Measurements from ENCODE around the gene SLC26A8. TPM values are rescaled to one million over a fixed set of nuclear protein-coding genes. Genes with fewer than 3 reads are reported as not detected.

Gene SLC26A8
- total RNA-seq, 1 experiment from 2014 or later = not detected

GRCh38 chr6:36061236-36061635 lies 36.8 kb upstream of the SLC26A8 start:
- no TSS peak for BruUV-seq (replicated peaks)
- H3K27ac ChIP-seq (ENCODE audit: low read depth, low read length) = no peak overlapping the region
- peaks cover 6 to 13% of the 10 kb centered on the region in 2 experiments; a peak in 3 of 4 replicates for H3K4me1 ChIP-seq (ENCODE audit: control insufficient read depth in 1 of 2, insufficient read depth in 2 of 2, low read length in 2 of 2)
- H2AFZ ChIP-seq (ENCODE audit: low read depth, low read length, poor library complexity, severe bottlenecking) = no peak overlapping the region
- no peak overlapping the region for H3K4me2 ChIP-seq (ENCODE audit: low read length)
- no peaks in the 10 kb centered on the region for H3K27me3 ChIP-seq (ENCODE audit: insufficient read depth, low read length)
- H3K9me2 ChIP-seq (ENCODE audit: insufficient read depth) = no peaks in the 10 kb centered on the region
- ATAC-seq (no peak), DNase-seq (ENCODE audit: low read depth, low spot score) (no peak)
- CTCF ChIA-PET = no interaction called here
- intact Hi-C loops (cut with micrococcal nuclease) = no loop called here
- H3K79me2 ChIP-seq (ENCODE audit: insufficient read depth, low read length) = peaks cover 38% of the 10 kb centered on the region
- no peaks in the 10 kb centered on the region for H3K9me3 ChIP-seq (ENCODE audit: control insufficient read depth in 1 of 2, insufficient read depth in 1 of 2, low read depth in 1 of 2, low read length in 2 of 2)
- H3K36me3 ChIP-seq (ENCODE audit: control insufficient read depth in 1 of 2, insufficient read depth in 2 of 2, low read length in 2 of 2) = 0 out of 4 replicates have a peak, but pooled peaks cover 0 to 2% of the 10 kb centered on the region in 2 experiments
- POLR2A ChIA-PET = no interaction called here
- RAD21 ChIA-PET (ENCODE audit: low non-redundant PET in 1 of 2, low total read pairs in 2 of 2, uncharacterized antibody in 2 of 2, unreplicated experiment in 2 of 2) = no interaction called here
- no peak overlapping the region for H3K4me3 ChIP-seq (replicated peaks in 1 of 2; ENCODE audit: low read depth in 1 of 2, low read length in 2 of 2)
- TF ChIP-seq JUND (IDR thresholded peaks at IDR 0.05) (no peak), SIN3A (IDR thresholded peaks at IDR 0.05; ENCODE audit: low read depth) (no peak), EZH2phosphoT487 (IDR thresholded peaks at IDR 0.05; ENCODE audit: borderline replicate concordance) (no peak)
- no peaks in the 10 kb centered on the region for H4K20me1 ChIP-seq (ENCODE audit: insufficient read depth)
- no peak overlapping the region for H3K9ac ChIP-seq (ENCODE audit: low read length)

GRCh38 chr6:36056178-36056577 lies 31.7 kb upstream of the SLC26A8 start:
- H3K27ac ChIP-seq (ENCODE audit: low read depth, low read length) = no peak overlapping the region
- no peaks in the 10 kb centered on the region for H3K27me3 ChIP-seq (ENCODE audit: insufficient read depth, low read length)
- no peaks in the 10 kb centered on the region for H4K20me1 ChIP-seq (ENCODE audit: insufficient read depth)
- H3K79me2 ChIP-seq (ENCODE audit: insufficient read depth, low read length) = peaks cover 16% of the 10 kb centered on the region
- no peaks in the 10 kb centered on the region for H3K9me2 ChIP-seq (ENCODE audit: insufficient read depth)
- no peak overlapping the region for H2AFZ ChIP-seq (ENCODE audit: low read depth, low read length, poor library complexity, severe bottlenecking)
- H3K4me2 ChIP-seq (ENCODE audit: low read length) = no peak overlapping the region
- H3K4me1 ChIP-seq (ENCODE audit: control insufficient read depth in 1 of 2, insufficient read depth in 2 of 2, low read length in 2 of 2) = no peaks in the 10 kb centered on the region
- ChIA-PET CTCF (no interaction called here), RAD21 (ENCODE audit: low non-redundant PET in 1 of 2, low total read pairs in 2 of 2, uncharacterized antibody in 2 of 2, unreplicated experiment in 2 of 2) (no interaction called here), POLR2A (no interaction called here)
- DNase-seq (ENCODE audit: low read depth, low spot score) = no peak
- intact Hi-C loops (cut with micrococcal nuclease) = no loop called here
- BruUV-seq (replicated peaks) = no TSS peak
- no peak overlapping the region for H3K9ac ChIP-seq (ENCODE audit: low read length)
- no peak overlapping the region for H3K4me3 ChIP-seq (replicated peaks in 1 of 2; ENCODE audit: low read depth in 1 of 2, low read length in 2 of 2)
- ATAC-seq = no peak
- no peaks in the 10 kb centered on the region for H3K9me3 ChIP-seq (ENCODE audit: control insufficient read depth in 1 of 2, insufficient read depth in 1 of 2, low read depth in 1 of 2, low read length in 2 of 2)
- 0 out of 4 replicates have a peak, but pooled peaks cover 4 to 5% of the 10 kb centered on the region in 2 experiments for H3K36me3 ChIP-seq (ENCODE audit: control insufficient read depth in 1 of 2, insufficient read depth in 2 of 2, low read length in 2 of 2)
- no peak for TF ChIP-seq SRF (IDR thresholded peaks at IDR 0.05; ENCODE audit: low read depth)
- TF ChIP-seq, protein P1, sequence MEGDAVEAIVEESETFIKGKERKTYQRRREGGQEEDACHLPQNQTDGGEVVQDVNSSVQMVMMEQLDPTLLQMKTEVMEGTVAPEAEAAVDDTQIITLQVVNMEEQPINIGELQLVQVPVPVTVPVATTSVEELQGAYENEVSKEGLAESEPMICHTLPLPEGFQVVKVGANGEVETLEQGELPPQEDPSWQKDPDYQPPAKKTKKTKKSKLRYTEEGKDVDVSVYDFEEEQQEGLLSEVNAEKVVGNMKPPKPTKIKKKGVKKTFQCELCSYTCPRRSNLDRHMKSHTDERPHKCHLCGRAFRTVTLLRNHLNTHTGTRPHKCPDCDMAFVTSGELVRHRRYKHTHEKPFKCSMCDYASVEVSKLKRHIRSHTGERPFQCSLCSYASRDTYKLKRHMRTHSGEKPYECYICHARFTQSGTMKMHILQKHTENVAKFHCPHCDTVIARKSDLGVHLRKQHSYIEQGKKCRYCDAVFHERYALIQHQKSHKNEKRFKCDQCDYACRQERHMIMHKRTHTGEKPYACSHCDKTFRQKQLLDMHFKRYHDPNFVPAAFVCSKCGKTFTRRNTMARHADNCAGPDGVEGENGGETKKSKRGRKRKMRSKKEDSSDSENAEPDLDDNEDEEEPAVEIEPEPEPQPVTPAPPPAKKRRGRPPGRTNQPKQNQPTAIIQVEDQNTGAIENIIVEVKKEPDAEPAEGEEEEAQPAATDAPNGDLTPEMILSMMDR (IDR thresholded peaks at IDR 0.05 in 2 of 3, conservative IDR thresholded peaks at IDR 0.05 in 1 of 3; ENCODE audit: borderline replicate concordance in 1 of 3, insufficient read depth in 1 of 3, low read depth in 2 of 3, low read length in 2 of 3) = no peak
- TF ChIP-seq YY1 (IDR thresholded peaks at IDR 0.05; ENCODE audit: extremely low read depth, insufficient replicate concordance, low read depth, low read length) = no peak
- TF ChIP-seq ZBTB33 (IDR thresholded peaks at IDR 0.05; ENCODE audit: extremely low read depth, insufficient replicate concordance, low read length) = no peak
- no peak for TF ChIP-seq EZH2phosphoT487 (IDR thresholded peaks at IDR 0.05; ENCODE audit: borderline replicate concordance)
- no peak for TF ChIP-seq JUND (IDR thresholded peaks at IDR 0.05)
- no peak for TF ChIP-seq ZNF274 (IDR thresholded peaks at IDR 0.05; ENCODE audit: low read depth, low read length)
- no peak for TF ChIP-seq ELF1 (IDR thresholded peaks at IDR 0.05; ENCODE audit: borderline replicate concordance, low read depth)
- no peak for TF ChIP-seq EZH2 (IDR thresholded peaks at IDR 0.05)
- no peak for TF ChIP-seq POLR2A (IDR thresholded peaks at IDR 0.05; ENCODE audit: borderline replicate concordance, extremely low read depth, insufficient read depth, insufficient read length)
- TF ChIP-seq RAD21 (IDR thresholded peaks at IDR 0.05; ENCODE audit: low read depth) = no peak
- no peak for TF ChIP-seq ZFX (IDR thresholded peaks at IDR 0.05)
- TF ChIP-seq SP1 (IDR thresholded peaks at IDR 0.05; ENCODE audit: low read depth) = no peak
- no peak for TF ChIP-seq EGR1 (IDR thresholded peaks at IDR 0.05; ENCODE audit: low read depth)
- TF ChIP-seq POLR2AphosphoS5 (IDR thresholded peaks at IDR 0.05; ENCODE audit: low read depth, low read length) = no peak
- TF ChIP-seq MAX (IDR thresholded peaks at IDR 0.05) = no peak
- TF ChIP-seq FOSL1 (IDR thresholded peaks at IDR 0.05; ENCODE audit: low read depth) = no peak
- TF ChIP-seq CBX3 (IDR thresholded peaks at IDR 0.05; ENCODE audit: low read depth) = no peak
- no peak for TF ChIP-seq TCF7L2 (IDR thresholded peaks at IDR 0.05; ENCODE audit: borderline replicate concordance, extremely low read depth, insufficient read depth, insufficient read length)

All from HCT116 (cell line).